ENCODE measurements around the gene DGKB.

GRCh38 chr7:14807507-14807906 is 95.0 kb downstream of the DGKB start:
- TF ChIP-seq CTCF (IDR thresholded peaks at IDR 0.05) (no peak), HMGXB4 (CRISPR knock-in tag; IDR thresholded peaks at IDR 0.05; ENCODE audit: borderline replicate concordance) (no peak), MAX (IDR thresholded peaks at IDR 0.05) (no peak), RFX5 (IDR thresholded peaks at IDR 0.05) (no peak), ZSCAN20 (CRISPR knock-in tag; IDR thresholded peaks at IDR 0.05) (no peak), REST (IDR thresholded peaks at IDR 0.05) (no peak), ZFP36 (IDR thresholded peaks at IDR 0.05; ENCODE audit: borderline replicate concordance, partially characterized antibody) (no peak)

Data from A549 (cell line).